H9 (cell line): Measurements from ENCODE around the gene GCG. TPM values are rescaled to one million over a fixed set of nuclear protein-coding genes. Genes with fewer than 3 reads are reported as not detected.

Experiments
- DNase-seq: peaks from one replicate; pipeline ENCODE4 v3.0.0-alpha.2; 2017
- H2AFZ ChIP-seq: one replicate; pipeline ENCODE4 v1.6.1; 2013; ENCODE audit warnings: mild to moderate bottlenecking, low read length, control low read depth, moderate library complexity
- H2AK5ac ChIP-seq: 2 replicates; pipeline ENCODE4 v1.6.1; 2013; ENCODE audit warnings: low read length, control low read depth, mixed read lengths; ENCODE audit not compliant: insufficient read length
- H2BK120ac ChIP-seq: one replicate; pipeline ENCODE4 v1.6.1; 2013; ENCODE audit warnings: low read depth, mild to moderate bottlenecking, low read length, control low read depth, inconsistent platforms; ENCODE audit not compliant: poor library complexity, severe bottlenecking
- H2BK12ac ChIP-seq: 2 replicates; pipeline ENCODE4 v1.6.1; 2013; ENCODE audit warnings: low read length, control low read depth, mixed read lengths, low read depth; ENCODE audit not compliant: insufficient read length
- H2BK15ac ChIP-seq: 2 replicates; pipeline ENCODE4 v1.6.1; 2013; ENCODE audit warnings: low read depth, low read length, control low read depth
- H2BK20ac ChIP-seq: one replicate; pipeline ENCODE4 v1.6.1; 2013; ENCODE audit warnings: low read depth, mild to moderate bottlenecking, low read length, control low read depth, inconsistent platforms; ENCODE audit not compliant: poor library complexity, severe bottlenecking
- H2BK5ac ChIP-seq: 2 replicates; pipeline ENCODE4 v1.6.1; 2013; ENCODE audit warnings: low read length, control low read depth, mixed read lengths; ENCODE audit not compliant: insufficient read length
- H3K14ac ChIP-seq: 2 replicates; pipeline ENCODE4 v1.6.1; 2013; ENCODE audit warnings: low read length, control low read depth; ENCODE audit not compliant: insufficient read depth
- H3K18ac ChIP-seq: 2 replicates; pipeline ENCODE4 v1.6.1; 2013; ENCODE audit warnings: low read depth, mild to moderate bottlenecking, mixed read lengths, low read length, control low read depth; ENCODE audit not compliant: insufficient read length
- H3K23ac ChIP-seq: 2 replicates; pipeline ENCODE4 v1.6.1; 2013; ENCODE audit warnings: low read length, control low read depth, mixed read lengths, low read depth; ENCODE audit not compliant: insufficient read length
- H3K23me2 ChIP-seq: 2 replicates; pipeline ENCODE4 v1.6.1; 2013; ENCODE audit warnings: low read depth, mild to moderate bottlenecking, mixed read lengths, low read length, control low read depth; ENCODE audit not compliant: insufficient read length, poor library complexity, severe bottlenecking
- H3K27ac ChIP-seq: 2 replicates; pipeline ENCODE4 v1.5.1; 2013; ENCODE audit warnings: low read length, control low read depth, mixed read lengths, low read depth; ENCODE audit not compliant: insufficient read length
- H3K27me3 ChIP-seq: 2 replicates; pipeline ENCODE4 v1.6.1; 2013; ENCODE audit warnings: low read length, control low read depth, inconsistent platforms; ENCODE audit not compliant: insufficient read depth
- H3K4ac ChIP-seq: 2 replicates; pipeline ENCODE4 v1.6.1; 2013; ENCODE audit warnings: low read depth, mild to moderate bottlenecking, control low read depth, inconsistent platforms, low read length, moderate library complexity
- H3K4me1 ChIP-seq: 2 replicates; pipeline ENCODE4 v1.6.1; 2013; ENCODE audit warnings: low read length, control low read depth, inconsistent platforms; ENCODE audit not compliant: insufficient read depth
- H3K4me2 ChIP-seq: 2 replicates; pipeline ENCODE4 v1.6.1; 2013; ENCODE audit warnings: low read length, control low read depth, mixed read lengths; ENCODE audit not compliant: insufficient read length, insufficient read depth
- H3K56ac ChIP-seq: 2 replicates; pipeline ENCODE4 v1.6.1; 2013; ENCODE audit warnings: low read depth, mild to moderate bottlenecking, mixed read lengths, low read length, control low read depth; ENCODE audit not compliant: insufficient read length
- H3K79me1 ChIP-seq: 2 replicates; pipeline ENCODE4 v1.6.1; 2013; ENCODE audit warnings: low read depth, mild to moderate bottlenecking, moderate library complexity, low read length, control low read depth, inconsistent platforms; ENCODE audit not compliant: insufficient read depth, poor library complexity, severe bottlenecking
- H3K79me2 ChIP-seq: 2 replicates; pipeline ENCODE4 v1.6.1; 2013; ENCODE audit warnings: low read length, control low read depth, inconsistent platforms; ENCODE audit not compliant: insufficient read depth
- H3K9ac ChIP-seq: 2 replicates; pipeline ENCODE4 v1.6.1; 2013; ENCODE audit warnings: low read length, control low read depth, mixed read lengths; ENCODE audit not compliant: insufficient read length; ENCODE audit errors: extremely low read depth
- H3K9me3 ChIP-seq: one replicate; pipeline ENCODE4 v1.6.1; 2013; ENCODE audit warnings: low read depth, low read length, inconsistent platforms; ENCODE audit not compliant: control insufficient read depth
- H3T11ph ChIP-seq: one replicate; pipeline ENCODE4 v1.6.1; 2013; ENCODE audit warnings: mild to moderate bottlenecking, low read length, control low read depth, inconsistent platforms
- H4K20me1 ChIP-seq: one replicate; pipeline ENCODE4 v1.6.1; 2013; ENCODE audit not compliant: control insufficient read depth, insufficient read length, insufficient read depth
- H4K5ac ChIP-seq: 2 replicates; pipeline ENCODE4 v1.6.1; 2013; ENCODE audit warnings: low read depth, mild to moderate bottlenecking, mixed read lengths, low read length, control low read depth; ENCODE audit not compliant: insufficient read length
- H4K8ac ChIP-seq: replicated peaks from 2 replicates; pipeline ENCODE4 v1.6.1; 2013; ENCODE audit warnings: low read length, control low read depth, mixed read lengths, low read depth; ENCODE audit not compliant: insufficient read length
- H4K91ac ChIP-seq: 2 replicates; pipeline ENCODE4 v1.6.1; 2013; ENCODE audit warnings: low read depth, mild to moderate bottlenecking, moderate library complexity, mixed read lengths, low read length, control low read depth; ENCODE audit not compliant: insufficient read length
- H3K27ac Mint-ChIP-seq, 3 experiments: 2 replicates in 2 of 3; 3 replicates in 1 of 3; pipeline ENCODE4 v1.8.0; 2020 to 2021; ENCODE audit warnings: mixed read lengths in 3 of 3, mild to moderate bottlenecking in 1 of 3, moderate library complexity in 1 of 3
- H3K27me3 Mint-ChIP-seq: 2 replicates; pipeline ENCODE4 v1.8.0; 2021; ENCODE audit warnings: low read depth, mild to moderate bottlenecking, moderate library complexity, mixed read lengths
- H3K36me3 Mint-ChIP-seq, 3 experiments: 2 replicates in 2 of 3; 3 replicates in 1 of 3; pipeline ENCODE4 v1.8.0; 2020 to 2021; ENCODE audit warnings: low read depth in 3 of 3, mixed read lengths in 3 of 3; ENCODE audit not compliant: insufficient read depth in 1 of 3
- H3K4me1 Mint-ChIP-seq, 2 experiments: 2 replicates each; pipeline ENCODE4 v1.8.0; 2020; ENCODE audit warnings: mixed read lengths in 2 of 2
- H3K4me3 Mint-ChIP-seq, 2 experiments: 2 replicates in 1 of 2; 3 replicates in 1 of 2; pipeline ENCODE4 v1.8.0; 2020 to 2021; ENCODE audit warnings: mild to moderate bottlenecking in 2 of 2, mixed read lengths in 2 of 2, moderate library complexity in 1 of 2
- H3K9me3 Mint-ChIP-seq, 2 experiments: 2 replicates in 1 of 2; 3 replicates in 1 of 2; pipeline ENCODE4 v1.8.0; 2020; ENCODE audit warnings: mild to moderate bottlenecking in 2 of 2, mixed read lengths in 2 of 2, moderate library complexity in 1 of 2
- CTCF ChIP-seq: fragments of 200-600 bp; sonication (generic); conservative IDR thresholded peaks from 3 replicates; pipeline ENCODE4 v1.8.0; 2021; ENCODE audit warnings: antibody characterized with exemption, mild to moderate bottlenecking
- WGBS: extraction: QIAGEN DNeasy Blood & Tissue Kit; methylation state at CpG from one replicate; pipeline ENCODE4 v1.1.7; 2013; ENCODE audit warnings: missing lambda C conversion rate, low lambda C conversion rate, mixed read lengths; ENCODE audit not compliant: insufficient read length; ENCODE audit errors: extremely low coverage; 5-methylcytosine and 5-hydroxymethylcytosine counted together
- total RNA-seq: library from RNA; stranded (reverse); gene quantifications from 2 replicates; pipeline ENCODE4 v1.2.1, GENCODE V29; 2021

Gene GCG
- total RNA-seq, 1 experiment from 2014 or later, result not detected

- H3K4me3 Mint-ChIP-seq, result no peak overlapping the region
- H2BK5ac ChIP-seq, result no peak overlapping the region
- H3K4me2 ChIP-seq, result no peak overlapping the region
- no peaks in the 10 kb centered on the region for H4K20me1 ChIP-seq
- no peak for TF ChIP-seq CTCF
- H3K27me3 Mint-ChIP-seq, result no peaks in the 10 kb centered on the region; the same call in 1 of the 2 replicates
- no peaks in the 10 kb centered on the region for H3K9me3 ChIP-seq
- no peaks in the 10 kb centered on the region for H3K79me2 ChIP-seq
- DNase-seq, result no peak
- no peak overlapping the region for H2AK5ac ChIP-seq
- no peak overlapping the region for H3T11ph ChIP-seq
- no peak overlapping the region for H2BK20ac ChIP-seq
- H3K4ac ChIP-seq, result no peak overlapping the region
- no peak overlapping the region for H2AFZ ChIP-seq
- no peak overlapping the region for H3K18ac ChIP-seq
- H3K79me1 ChIP-seq, result no peaks in the 10 kb centered on the region
- no peak overlapping the region for H4K8ac ChIP-seq
- H3K4me1 Mint-ChIP-seq, result peaks cover 16% of the 10 kb centered on the region in 2 experiments
- H3K9me3 Mint-ChIP-seq, result peaks cover 8 to 14% of the 10 kb centered on the region in 2 experiments
- H3K4me1 ChIP-seq, result peaks cover 5% of the 10 kb centered on the region; the same call in 1 of the 2 replicates
- no peak overlapping the region for H4K5ac ChIP-seq
- H2BK15ac ChIP-seq, result no peak overlapping the region
- H3K27ac ChIP-seq, result no peak overlapping the region
- H3K14ac ChIP-seq, result no peak overlapping the region
- H3K23me2 ChIP-seq, result no peaks in the 10 kb centered on the region
- peaks cover 4 to 12% (median 9%) of the 10 kb centered on the region in 3 experiments; a peak in 6 of 7 replicates for H3K36me3 Mint-ChIP-seq
- no CpG with 5 or more reads among the region's 5 CpGs for WGBS
- H4K91ac ChIP-seq, result no peak overlapping the region
- H3K9ac ChIP-seq, result no peak overlapping the region
- H3K27ac Mint-ChIP-seq, result no peak overlapping the region
- H2BK12ac ChIP-seq, result no peak overlapping the region
- no peaks in the 10 kb centered on the region for H3K27me3 ChIP-seq
- no peak overlapping the region for H3K23ac ChIP-seq
- H2BK120ac ChIP-seq, result no peak overlapping the region
- no peak overlapping the region for H3K56ac ChIP-seq
Observed at GRCh38 chr2:162111958-162112850, 39.8 kb downstream of the GCG start.
